ENCODE results near the gene ELK3. TPM values are rescaled to one million over a fixed set of nuclear protein-coding genes. Genes with fewer than 3 reads are reported as not detected.

ELK3 gene
- total RNA-seq, 2 donors from 2014 or later, result 17.1 to 18.1 TPM

GRCh38 chr12:96224219-96224615, 30.0 kb downstream of the ELK3 start:
- H3K4me3 Mint-ChIP-seq, result no peak overlapping the region
- Histone ChIP-seq H3K36me3 (ENCODE audit: control insufficient read depth, insufficient read depth, low read length) (peaks cover 21% of the 10 kb centered on the region), H3K9ac (ENCODE audit: extremely low read depth, low read length, poor library complexity, severe bottlenecking) (no peak overlapping the region), H3K9me3 (ENCODE audit: control insufficient read depth, low read length) (no peaks in the 10 kb centered on the region), H3K27ac (ENCODE audit: low read depth, low read length) (no peak overlapping the region), H3K4me3 (ENCODE audit: low read length) (no peak overlapping the region), H3K4me1 (ENCODE audit: control insufficient read depth, insufficient read depth, low read length) (no peaks in the 10 kb centered on the region), H3K27me3 (ENCODE audit: control insufficient read depth, insufficient read depth, low read length, poor library complexity, severe bottlenecking) (no peaks in the 10 kb centered on the region)
- 95 to 97% methylated on average over 8 of the region's 8 CpGs for WGBS, 2 experiments (ENCODE audit: insufficient coverage in 1 of 2, insufficient read length in 1 of 2)
- H3K27me3 Mint-ChIP-seq (ENCODE audit: insufficient read depth), result no peaks in the 10 kb centered on the region
- peaks cover 17% of the 10 kb centered on the region for H3K36me3 Mint-ChIP-seq (ENCODE audit: low read depth)
- no peaks in the 10 kb centered on the region for H3K9me3 Mint-ChIP-seq
- peaks cover 3% of the 10 kb centered on the region for H3K4me1 Mint-ChIP-seq
- DNase-seq, result no peak
- H3K27ac Mint-ChIP-seq, result no peak overlapping the region
- TF ChIP-seq CTCF (conservative IDR thresholded peaks at IDR 0.05), result no peak

GRCh38 chr12:96225044-96225855, 31.1 kb downstream of the ELK3 start:
- DNase-seq, result no peak
- no peaks in the 10 kb centered on the region for H3K9me3 ChIP-seq (ENCODE audit: control insufficient read depth, low read length)
- H3K27me3 ChIP-seq (ENCODE audit: control insufficient read depth, insufficient read depth, low read length, poor library complexity, severe bottlenecking), result no peaks in the 10 kb centered on the region
- no peaks in the 10 kb centered on the region for H3K4me1 ChIP-seq (ENCODE audit: control insufficient read depth, insufficient read depth, low read length)
- no peak overlapping the region for H3K4me3 Mint-ChIP-seq
- no peak overlapping the region for H3K27ac ChIP-seq (ENCODE audit: low read depth, low read length)
- no peak overlapping the region for H3K9ac ChIP-seq (ENCODE audit: extremely low read depth, low read length, poor library complexity, severe bottlenecking)
- H3K4me1 Mint-ChIP-seq, result no peaks in the 10 kb centered on the region
- H3K27me3 Mint-ChIP-seq (ENCODE audit: insufficient read depth), result no peaks in the 10 kb centered on the region
- whole genome bisulfite sequencing, 2 experiments (ENCODE audit: insufficient coverage in 1 of 2, insufficient read length in 1 of 2), result 88 to 93% methylated on average over 5 to 7 of the region's 7 CpGs
- no peaks in the 10 kb centered on the region for H3K9me3 Mint-ChIP-seq
- H3K36me3 Mint-ChIP-seq (ENCODE audit: low read depth), result peaks cover 17% of the 10 kb centered on the region
- no peak overlapping the region for H3K27ac Mint-ChIP-seq
- peaks cover 22% of the 10 kb centered on the region for H3K36me3 ChIP-seq (ENCODE audit: control insufficient read depth, insufficient read depth, low read length)
- no peak for TF ChIP-seq CTCF (conservative IDR thresholded peaks at IDR 0.05)
- H3K4me3 ChIP-seq (ENCODE audit: low read length), result no peak overlapping the region

GRCh38 chr12:96225994-96226399, 31.8 kb downstream of the ELK3 start:
- Mint-ChIP-seq H3K9me3 (no peaks in the 10 kb centered on the region), H3K27ac (no peak overlapping the region), H3K36me3 (ENCODE audit: low read depth) (peaks cover 17% of the 10 kb centered on the region), H3K27me3 (ENCODE audit: insufficient read depth) (no peaks in the 10 kb centered on the region), H3K4me1 (no peaks in the 10 kb centered on the region), H3K4me3 (no peak overlapping the region)
- Histone ChIP-seq H3K9ac (ENCODE audit: extremely low read depth, low read length, poor library complexity, severe bottlenecking) (no peak overlapping the region), H3K27me3 (ENCODE audit: control insufficient read depth, insufficient read depth, low read length, poor library complexity, severe bottlenecking) (no peaks in the 10 kb centered on the region), H3K9me3 (ENCODE audit: control insufficient read depth, low read length) (no peaks in the 10 kb centered on the region), H3K27ac (ENCODE audit: low read depth, low read length) (no peak overlapping the region), H3K36me3 (ENCODE audit: control insufficient read depth, insufficient read depth, low read length) (peaks cover 22% of the 10 kb centered on the region), H3K4me3 (ENCODE audit: low read length) (no peak overlapping the region), H3K4me1 (ENCODE audit: control insufficient read depth, insufficient read depth, low read length) (no peaks in the 10 kb centered on the region)
- DNase-seq, result no peak
- 88 to 93% methylated on average over 1 of the region's 1 CpG for WGBS, 2 experiments (ENCODE audit: insufficient coverage in 1 of 2, insufficient read length in 1 of 2)
- no peak for TF ChIP-seq CTCF (conservative IDR thresholded peaks at IDR 0.05)

Measured in endodermal cell (in vitro differentiated cells).